Measurements from ENCODE around the gene ZGPAT.

DNA sequence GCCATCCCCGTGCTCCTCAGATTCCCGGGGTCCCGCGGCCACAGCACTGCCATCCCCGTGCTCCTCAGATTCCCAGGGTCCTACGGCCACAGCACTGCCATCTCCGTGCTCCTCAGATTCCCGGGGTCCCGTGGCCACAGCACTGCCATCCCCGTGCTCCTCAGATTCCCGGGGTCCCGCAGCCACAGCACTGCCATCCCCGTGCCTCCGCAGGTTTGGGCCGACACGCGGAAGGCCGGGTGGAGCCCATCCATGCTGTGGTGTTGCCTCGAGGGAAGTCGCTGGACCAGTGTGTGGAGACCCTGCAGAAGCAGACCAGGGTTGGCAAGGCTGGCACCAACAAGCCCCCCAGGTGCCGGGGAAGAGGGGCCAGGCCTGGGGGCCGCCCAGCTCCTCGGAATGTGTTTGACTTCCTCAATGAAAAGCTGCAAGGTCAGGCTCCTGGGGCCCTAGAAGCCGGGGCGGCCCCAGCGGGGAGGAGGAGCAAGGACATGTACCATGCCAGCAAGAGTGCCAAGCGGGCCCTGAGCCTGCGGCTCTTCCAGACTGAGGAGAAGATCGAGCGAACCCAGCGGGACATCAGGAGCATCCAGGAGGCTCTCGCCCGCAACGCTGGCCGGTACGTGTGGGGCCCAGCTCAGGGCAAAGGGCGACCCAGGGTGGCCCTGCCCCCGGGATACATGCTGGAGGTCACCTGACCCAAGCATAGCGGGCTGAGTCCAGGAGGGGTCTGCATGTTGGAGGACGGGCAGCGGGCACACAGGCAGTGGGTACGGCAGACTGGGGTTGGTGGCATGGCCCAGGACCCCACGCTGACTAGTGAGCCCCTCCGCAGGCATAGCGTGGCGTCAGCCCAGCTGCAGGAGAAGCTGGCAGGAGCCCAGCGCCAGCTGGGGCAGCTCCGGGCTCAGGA lies 27.4 kb downstream of the ZGPAT start:
- TF ChIP-seq, protein P1, sequence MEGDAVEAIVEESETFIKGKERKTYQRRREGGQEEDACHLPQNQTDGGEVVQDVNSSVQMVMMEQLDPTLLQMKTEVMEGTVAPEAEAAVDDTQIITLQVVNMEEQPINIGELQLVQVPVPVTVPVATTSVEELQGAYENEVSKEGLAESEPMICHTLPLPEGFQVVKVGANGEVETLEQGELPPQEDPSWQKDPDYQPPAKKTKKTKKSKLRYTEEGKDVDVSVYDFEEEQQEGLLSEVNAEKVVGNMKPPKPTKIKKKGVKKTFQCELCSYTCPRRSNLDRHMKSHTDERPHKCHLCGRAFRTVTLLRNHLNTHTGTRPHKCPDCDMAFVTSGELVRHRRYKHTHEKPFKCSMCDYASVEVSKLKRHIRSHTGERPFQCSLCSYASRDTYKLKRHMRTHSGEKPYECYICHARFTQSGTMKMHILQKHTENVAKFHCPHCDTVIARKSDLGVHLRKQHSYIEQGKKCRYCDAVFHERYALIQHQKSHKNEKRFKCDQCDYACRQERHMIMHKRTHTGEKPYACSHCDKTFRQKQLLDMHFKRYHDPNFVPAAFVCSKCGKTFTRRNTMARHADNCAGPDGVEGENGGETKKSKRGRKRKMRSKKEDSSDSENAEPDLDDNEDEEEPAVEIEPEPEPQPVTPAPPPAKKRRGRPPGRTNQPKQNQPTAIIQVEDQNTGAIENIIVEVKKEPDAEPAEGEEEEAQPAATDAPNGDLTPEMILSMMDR (IDR thresholded peaks at IDR 0.05): no peak
- TF ChIP-seq POLR2A (IDR thresholded peaks at IDR 0.05): no peak
- no peak for TF ChIP-seq EP300 (IDR thresholded peaks at IDR 0.05; ENCODE audit: low read depth)
- no peak for TF ChIP-seq POLR2AphosphoS5 (IDR thresholded peaks at IDR 0.05)

All from transverse colon (tissue), 4 donors.